ENCODE measurements around the gene PRMT1.

PRMT1 gene

GRCh38 chr19:49672131-49672919 lies 4.7 kb upstream of the PRMT1 start:
- peak; percentile 27 for DNase-seq

GRCh38 chr19:49676136-49676783 lies 811 bp upstream of the PRMT1 start:
- DNase-seq, result peak; percentile 88

- peak; percentile 100 for DNase-seq
Measured at GRCh38 chr19:49676784-49677230, 264 bp upstream of the PRMT1 start.

GRCh38 chr19:49677901-49678674 lies 1.0 kb downstream of the PRMT1 start:
- peak; percentile 39 for DNase-seq

- no peak for DNase-seq
Measured at GRCh38 chr19:49678985-49679770, 2.1 kb downstream of the PRMT1 start.

- no peak for DNase-seq
Measured at GRCh38 chr19:49679771-49680413, 2.8 kb downstream of the PRMT1 start.

- peak; percentile 73 for DNase-seq
Measured at GRCh38 chr19:49680421-49681351, 3.6 kb downstream of the PRMT1 start.

- no peak for DNase-seq
Measured at GRCh38 chr19:49681830-49682229, 4.8 kb downstream of the PRMT1 start.

GRCh38 chr19:49682274-49682673 lies 5.2 kb downstream of the PRMT1 start:
- no peak for DNase-seq

- DNase-seq, result no peak
Measured at GRCh38 chr19:49683814-49684250, 6.8 kb downstream of the PRMT1 start.

- DNase-seq, result no peak
Measured at GRCh38 chr19:49684251-49684982, 7.3 kb downstream of the PRMT1 start.

- DNase-seq, result no peak
Measured at GRCh38 chr19:49684983-49685553, 8.0 kb downstream of the PRMT1 start.

- no peak for DNase-seq
Measured at GRCh38 chr19:49685845-49686332, 8.8 kb downstream of the PRMT1 start.

- no peak for DNase-seq
Measured at GRCh38 chr19:49686503-49687088, 9.5 kb downstream of the PRMT1 start.

GRCh38 chr19:49687150-49687549 lies 10.1 kb downstream of the PRMT1 start:
- DNase-seq, result no peak

- no peak for DNase-seq
Measured at GRCh38 chr19:49687566-49688316, 10.7 kb downstream of the PRMT1 start.

GRCh38 chr19:49688531-49689132 lies 11.6 kb downstream of the PRMT1 start:
- DNase-seq, result no peak
